Suprapubic skin (tissue), 4 donors: ENCODE results near the gene RNU6-8.

Source experiments
- CTCF ChIP-seq, 2 donors: fragments of 200-600 bp in 1 of 2; fragments of 450-650 bp in 1 of 2; sonication (generic) in 1 of 2; IDR thresholded peaks; one replicate each; pipeline ENCODE4 v1.5.1; 2016 to 2019; ENCODE audit warnings: antibody characterized with exemption in 2 of 2, mild to moderate bottlenecking in 1 of 2, moderate library complexity in 1 of 2
- EP300 ChIP-seq: sonication (generic); formaldehyde crosslinking; IDR thresholded peaks from one replicate; pipeline ENCODE4 v1.6.1; 2017; ENCODE audit warnings: antibody characterized with exemption
- POLR2A ChIP-seq, 2 donors: fragments of 450-650 bp; IDR thresholded peaks; one replicate each; pipeline ENCODE4 v1.6.1; 2017; ENCODE audit warnings: antibody characterized with exemption in 2 of 2, mild to moderate bottlenecking in 2 of 2, moderate library complexity in 2 of 2
- POLR2AphosphoS5 ChIP-seq, 3 donors: sonication (generic); formaldehyde crosslinking; IDR thresholded peaks; one replicate each; pipeline ENCODE4 v1.6.1; 2017; ENCODE audit warnings: antibody characterized with exemption in 3 of 3

- no peak for TF ChIP-seq CTCF (IDR thresholded peaks at IDR 0.05)
- TF ChIP-seq EP300 = no peak
- TF ChIP-seq POLR2A (IDR thresholded peaks at IDR 0.05) = no peak
- no peak for TF ChIP-seq POLR2AphosphoS5 (IDR thresholded peaks at IDR 0.05)
These were observed 41.3 kb upstream of the RNU6-8 start for GRCh38 chr14:32244404-32244803.
